Fibroblast of skin of back (primary cell): Measurements from ENCODE around the gene GOLGA6L26. TPM values are rescaled to one million over a fixed set of nuclear protein-coding genes. Genes with fewer than 3 reads are reported as not detected.
"Not testable (repeated sequence)": the region's sequence is repeated elsewhere in the genome, so short reads cannot be mapped to it uniquely, and the experiment has no call there.

ENCODE experiments used
- DNase-seq: peaks from one replicate; pipeline ENCODE4 v3.0.0-alpha.2; 2013
- polyA plus RNA-seq, 2 experiments: library from polyadenylated mRNA; unstranded; fragments of 120-200 nt; gene quantifications; one replicate each; pipeline ENCODE4 v1.2.1, GENCODE V29; 2013; ENCODE audit not compliant: insufficient read length in 2 of 2

Gene GOLGA6L26
- polyA plus RNA-seq (2013, experiment 1 of 2; ENCODE audit: insufficient read length) = not detected
- not detected for polyA plus RNA-seq (2013, experiment 2 of 2; ENCODE audit: insufficient read length)

- DNase-seq = not testable (repeated sequence)
Measured at GRCh38 chr15:23334096-23334495, at the start of gene GOLGA6L26. Gene GOLGA6L26 (minus strand): TSS chr15:23334196. CDS start chr15:23334135, 61 bp downstream.

- not testable (repeated sequence) for DNase-seq
Measured at GRCh38 chr15:23381192-23381591, 47.2 kb upstream of the GOLGA6L26 start.

- DNase-seq = not testable (repeated sequence)
Measured at GRCh38 chr15:23380700-23381099, 46.7 kb upstream of the GOLGA6L26 start.

- not testable (repeated sequence) for DNase-seq
Measured at GRCh38 chr15:23378946-23379345, 45.0 kb upstream of the GOLGA6L26 start.

- not testable (repeated sequence) for DNase-seq
Measured at GRCh38 chr15:23374226-23374625, 40.2 kb upstream of the GOLGA6L26 start.

- not testable (repeated sequence) for DNase-seq
Measured at GRCh38 chr15:23372891-23373600, 39.0 kb upstream of the GOLGA6L26 start.

- DNase-seq = no peak
Measured at GRCh38 chr15:23372284-23372683, 38.3 kb upstream of the GOLGA6L26 start.

GRCh38 chr15:23371868-23372267 is 37.9 kb upstream of the GOLGA6L26 start:
- DNase-seq = not testable (repeated sequence)

- DNase-seq = not testable (repeated sequence)
Measured at GRCh38 chr15:23371134-23371533, 37.1 kb upstream of the GOLGA6L26 start.

- DNase-seq = no peak
Measured at GRCh38 chr15:23370578-23370977, 36.6 kb upstream of the GOLGA6L26 start.

GRCh38 chr15:23364261-23364660 is 30.3 kb upstream of the GOLGA6L26 start:
- not testable (repeated sequence) for DNase-seq

GRCh38 chr15:23362622-23363021 is 28.6 kb upstream of the GOLGA6L26 start:
- not testable (repeated sequence) for DNase-seq

GRCh38 chr15:23354448-23354847 is 20.5 kb upstream of the GOLGA6L26 start, which contains the start of gene GOLGA8S:
Gene GOLGA8S (plus strand): TSS chr15:23354748. CDS start chr15:23354810, 62 bp downstream.
- not testable (repeated sequence) for DNase-seq

- not testable (repeated sequence) for DNase-seq
Measured at GRCh38 chr15:23311233-23311632, 22.8 kb downstream of the GOLGA6L26 start.

GRCh38 chr15:23305921-23306320 is 28.1 kb downstream of the GOLGA6L26 start:
- not testable (repeated sequence) for DNase-seq

GRCh38 chr15:23304805-23305204 is 29.2 kb downstream of the GOLGA6L26 start:
- DNase-seq = not testable (repeated sequence)

- DNase-seq = not testable (repeated sequence)
Measured at GRCh38 chr15:23304267-23304666, 29.7 kb downstream of the GOLGA6L26 start.

- peak; percentile 15 for DNase-seq
Measured at GRCh38 chr15:23303654-23304053, 30.3 kb downstream of the GOLGA6L26 start.

- not testable (repeated sequence) for DNase-seq
Measured at GRCh38 chr15:23303246-23303645, 30.8 kb downstream of the GOLGA6L26 start.
